DND-41 (cell line): ENCODE measurements around the gene TRIM54.

Experiments
- EZH2 ChIP-seq: IDR thresholded peaks from 3 replicates; pipeline ENCODE4 v1.6.1; 2012; ENCODE audit warnings: borderline replicate concordance, low read depth, mild to moderate bottlenecking, moderate library complexity, low read length, inconsistent platforms; ENCODE audit not compliant: severe bottlenecking
- TF ChIP-seq, protein P1 (sequence below): IDR thresholded peaks from 2 replicates; pipeline ENCODE4 v1.5.1; 2012; ENCODE audit warnings: borderline replicate concordance, low read length, moderate library complexity, mild to moderate bottlenecking; ENCODE audit not compliant: poor library complexity, severe bottlenecking; ENCODE audit errors: extremely low read depth

DNA sequence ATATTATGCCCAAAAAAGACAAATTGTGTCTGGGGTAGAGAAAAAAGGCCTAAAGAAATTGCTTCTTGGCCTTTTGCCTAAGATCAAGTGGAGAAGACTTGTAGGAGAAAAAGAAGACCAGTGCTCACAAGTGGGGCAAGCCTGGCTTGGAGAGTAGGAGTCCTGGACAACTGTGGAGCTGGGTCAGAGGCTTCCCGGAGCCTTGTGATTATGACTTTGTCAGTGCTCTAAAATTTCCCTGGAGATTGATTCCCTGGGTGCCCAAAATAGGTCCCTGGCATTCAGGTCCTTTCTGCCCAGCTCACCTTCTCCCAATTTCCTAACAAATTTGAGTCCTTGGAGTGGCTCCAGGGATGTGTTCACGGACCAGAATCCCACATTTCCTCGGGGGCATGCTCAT lies 787 bp upstream of the TRIM54 start:
- TF ChIP-seq, protein P1, sequence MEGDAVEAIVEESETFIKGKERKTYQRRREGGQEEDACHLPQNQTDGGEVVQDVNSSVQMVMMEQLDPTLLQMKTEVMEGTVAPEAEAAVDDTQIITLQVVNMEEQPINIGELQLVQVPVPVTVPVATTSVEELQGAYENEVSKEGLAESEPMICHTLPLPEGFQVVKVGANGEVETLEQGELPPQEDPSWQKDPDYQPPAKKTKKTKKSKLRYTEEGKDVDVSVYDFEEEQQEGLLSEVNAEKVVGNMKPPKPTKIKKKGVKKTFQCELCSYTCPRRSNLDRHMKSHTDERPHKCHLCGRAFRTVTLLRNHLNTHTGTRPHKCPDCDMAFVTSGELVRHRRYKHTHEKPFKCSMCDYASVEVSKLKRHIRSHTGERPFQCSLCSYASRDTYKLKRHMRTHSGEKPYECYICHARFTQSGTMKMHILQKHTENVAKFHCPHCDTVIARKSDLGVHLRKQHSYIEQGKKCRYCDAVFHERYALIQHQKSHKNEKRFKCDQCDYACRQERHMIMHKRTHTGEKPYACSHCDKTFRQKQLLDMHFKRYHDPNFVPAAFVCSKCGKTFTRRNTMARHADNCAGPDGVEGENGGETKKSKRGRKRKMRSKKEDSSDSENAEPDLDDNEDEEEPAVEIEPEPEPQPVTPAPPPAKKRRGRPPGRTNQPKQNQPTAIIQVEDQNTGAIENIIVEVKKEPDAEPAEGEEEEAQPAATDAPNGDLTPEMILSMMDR: no peak
- no peak for TF ChIP-seq EZH2
